GM12875 (cell line): Measurements from ENCODE around the gene B4GALNT3.
"Not testable (repeated sequence)": the region's sequence is repeated elsewhere in the genome, so short reads cannot be mapped to it uniquely, and the experiment has no call there.

Experiments
- H3K4me3 ChIP-seq: one replicate; pipeline ENCODE4 v1.5.1; 2011; ENCODE audit warnings: low read depth, low read length, control low read depth
- TF ChIP-seq, protein P1 (sequence below): IDR thresholded peaks from 2 replicates; pipeline ENCODE4 v1.5.1; 2011; ENCODE audit warnings: low read depth, mild to moderate bottlenecking, control low read depth, inconsistent platforms, low read length, moderate library complexity, borderline replicate concordance; ENCODE audit not compliant: insufficient read depth

The B4GALNT3 gene

DNA sequence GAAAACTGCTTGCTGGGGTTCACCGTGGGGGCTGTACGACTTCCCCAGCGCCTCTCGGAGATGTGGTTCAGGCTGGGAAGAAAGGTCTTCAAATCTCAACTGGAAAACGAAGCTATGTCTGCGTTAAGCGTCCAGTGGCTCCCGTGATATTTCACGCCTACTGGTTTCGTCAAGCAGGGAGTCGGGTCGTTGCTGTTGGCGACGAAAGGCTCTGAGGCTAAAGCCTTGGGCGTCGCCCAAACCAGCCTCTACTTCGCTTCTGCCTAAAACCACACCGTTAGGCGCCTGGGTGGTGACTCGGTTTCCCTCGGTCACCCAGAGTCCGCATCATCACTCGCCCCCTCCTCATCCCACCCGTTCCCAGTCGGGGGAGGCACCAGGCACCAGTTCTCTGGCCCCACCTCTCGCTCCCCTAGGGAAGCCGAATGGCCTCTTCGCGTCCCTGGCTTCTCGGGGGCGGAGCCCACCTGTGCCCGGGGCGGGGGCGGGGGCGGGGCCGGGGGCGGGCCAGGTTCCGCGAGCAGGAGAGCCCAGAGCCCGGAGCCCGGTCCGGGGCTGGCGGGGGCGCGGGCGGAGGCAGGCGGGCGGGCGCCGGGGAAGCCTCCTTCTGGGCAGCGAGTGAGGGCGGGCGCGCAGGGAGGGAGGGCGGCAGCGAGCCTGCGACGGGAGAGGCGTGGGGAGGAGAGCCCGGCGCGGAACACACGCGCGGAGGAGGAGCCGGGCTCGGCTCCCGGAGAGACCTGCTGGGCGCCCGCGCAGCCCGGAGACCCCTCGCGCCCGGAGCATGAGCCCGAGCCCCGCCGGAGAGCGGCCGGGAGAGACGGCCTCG is at the start of gene B4GALNT3:
Gene B4GALNT3 (plus strand): TSS at position 510 of the 829 bp plus-strand sequence. CDS start 438 bp downstream, outside the sequence.
- TF ChIP-seq, protein P1, sequence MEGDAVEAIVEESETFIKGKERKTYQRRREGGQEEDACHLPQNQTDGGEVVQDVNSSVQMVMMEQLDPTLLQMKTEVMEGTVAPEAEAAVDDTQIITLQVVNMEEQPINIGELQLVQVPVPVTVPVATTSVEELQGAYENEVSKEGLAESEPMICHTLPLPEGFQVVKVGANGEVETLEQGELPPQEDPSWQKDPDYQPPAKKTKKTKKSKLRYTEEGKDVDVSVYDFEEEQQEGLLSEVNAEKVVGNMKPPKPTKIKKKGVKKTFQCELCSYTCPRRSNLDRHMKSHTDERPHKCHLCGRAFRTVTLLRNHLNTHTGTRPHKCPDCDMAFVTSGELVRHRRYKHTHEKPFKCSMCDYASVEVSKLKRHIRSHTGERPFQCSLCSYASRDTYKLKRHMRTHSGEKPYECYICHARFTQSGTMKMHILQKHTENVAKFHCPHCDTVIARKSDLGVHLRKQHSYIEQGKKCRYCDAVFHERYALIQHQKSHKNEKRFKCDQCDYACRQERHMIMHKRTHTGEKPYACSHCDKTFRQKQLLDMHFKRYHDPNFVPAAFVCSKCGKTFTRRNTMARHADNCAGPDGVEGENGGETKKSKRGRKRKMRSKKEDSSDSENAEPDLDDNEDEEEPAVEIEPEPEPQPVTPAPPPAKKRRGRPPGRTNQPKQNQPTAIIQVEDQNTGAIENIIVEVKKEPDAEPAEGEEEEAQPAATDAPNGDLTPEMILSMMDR = no peak
- H3K4me3 ChIP-seq = peak within 1 kb of the TSS; percentile 36

DNA sequence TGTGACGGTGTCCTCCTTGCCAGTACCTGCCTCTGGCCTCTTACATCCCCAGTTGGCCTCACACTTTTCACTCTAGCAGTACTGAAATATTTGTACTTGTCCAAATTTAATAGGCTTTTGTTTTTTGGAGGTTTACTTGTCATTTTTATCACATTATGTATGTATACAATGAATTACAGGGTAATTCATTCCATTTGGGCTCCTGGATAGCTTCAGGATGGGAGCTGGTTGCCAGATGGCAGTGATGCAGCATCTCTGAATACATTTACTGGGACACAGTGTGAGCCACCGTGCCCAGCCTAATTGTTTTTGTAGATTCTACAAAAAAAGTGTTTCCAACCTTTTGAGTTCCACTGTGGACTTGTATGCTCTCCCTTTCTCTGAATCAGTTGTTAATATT is 44.9 kb upstream of the B4GALNT3 start:
- TF ChIP-seq, protein P1 = no peak
- no peak overlapping the region for H3K4me3 ChIP-seq

DNA sequence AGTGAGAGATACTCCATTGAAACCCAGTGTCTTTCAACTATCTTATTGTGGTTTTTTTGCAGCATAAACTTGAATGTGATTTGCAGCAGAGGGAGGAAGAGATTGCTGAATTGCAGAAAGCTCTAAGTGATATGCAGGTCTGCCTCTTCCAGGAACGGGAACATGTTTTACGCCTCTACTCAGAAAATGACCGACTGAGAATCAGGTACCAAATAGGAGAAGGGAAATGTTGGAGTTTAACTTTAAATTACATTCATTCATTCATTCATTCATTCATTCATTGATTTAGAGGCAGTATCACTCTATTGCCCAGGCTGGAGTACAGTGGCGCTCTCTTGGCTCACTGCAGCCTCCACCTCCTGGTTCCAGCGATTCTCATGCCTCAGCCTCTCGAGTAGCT is 41.3 kb upstream of the B4GALNT3 start:
- TF ChIP-seq, protein P1 = no peak
- H3K4me3 ChIP-seq = no peak overlapping the region

DNA sequence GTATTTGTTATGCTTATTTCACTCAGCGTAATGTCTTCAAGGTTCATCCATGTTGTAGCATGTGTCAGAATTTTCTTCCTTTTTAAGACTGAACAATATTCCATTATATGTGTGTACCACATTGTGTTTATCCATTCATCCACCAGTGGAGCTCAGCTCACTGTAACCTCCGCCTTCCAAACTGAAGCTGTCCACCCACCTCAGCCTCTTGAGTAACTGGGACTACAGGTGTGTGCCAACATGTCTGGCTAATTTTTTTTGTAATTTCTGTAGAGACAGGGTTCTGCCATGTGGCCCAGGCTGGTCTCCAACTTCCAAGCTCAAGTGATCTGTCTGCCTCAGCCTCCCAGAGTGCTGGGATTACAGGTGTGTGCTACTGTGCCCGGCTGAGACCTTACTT is 37.2 kb upstream of the B4GALNT3 start:
- TF ChIP-seq, protein P1 = no peak
- H3K4me3 ChIP-seq = no peak overlapping the region

DNA sequence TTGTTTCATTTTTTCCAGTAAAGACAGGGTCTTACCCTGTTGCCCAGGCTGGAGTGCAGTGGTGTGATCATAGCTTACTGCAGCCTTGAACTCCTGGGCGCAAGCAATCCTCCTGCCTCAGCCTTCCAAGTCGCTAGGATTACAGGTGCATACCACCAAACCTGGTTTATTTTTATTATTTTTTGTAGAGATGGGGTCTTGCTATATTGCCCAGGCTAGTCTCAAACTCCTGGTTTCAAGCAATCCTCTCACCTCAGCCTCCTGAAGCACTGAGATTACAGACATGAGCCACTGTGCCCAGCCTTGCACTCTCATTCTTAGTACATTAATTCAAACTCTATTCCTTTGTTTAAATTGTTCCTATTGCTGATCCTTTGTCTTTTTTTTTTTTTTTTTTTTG is 24.0 kb upstream of the B4GALNT3 start:
- H3K4me3 ChIP-seq = not testable (repeated sequence)

DNA sequence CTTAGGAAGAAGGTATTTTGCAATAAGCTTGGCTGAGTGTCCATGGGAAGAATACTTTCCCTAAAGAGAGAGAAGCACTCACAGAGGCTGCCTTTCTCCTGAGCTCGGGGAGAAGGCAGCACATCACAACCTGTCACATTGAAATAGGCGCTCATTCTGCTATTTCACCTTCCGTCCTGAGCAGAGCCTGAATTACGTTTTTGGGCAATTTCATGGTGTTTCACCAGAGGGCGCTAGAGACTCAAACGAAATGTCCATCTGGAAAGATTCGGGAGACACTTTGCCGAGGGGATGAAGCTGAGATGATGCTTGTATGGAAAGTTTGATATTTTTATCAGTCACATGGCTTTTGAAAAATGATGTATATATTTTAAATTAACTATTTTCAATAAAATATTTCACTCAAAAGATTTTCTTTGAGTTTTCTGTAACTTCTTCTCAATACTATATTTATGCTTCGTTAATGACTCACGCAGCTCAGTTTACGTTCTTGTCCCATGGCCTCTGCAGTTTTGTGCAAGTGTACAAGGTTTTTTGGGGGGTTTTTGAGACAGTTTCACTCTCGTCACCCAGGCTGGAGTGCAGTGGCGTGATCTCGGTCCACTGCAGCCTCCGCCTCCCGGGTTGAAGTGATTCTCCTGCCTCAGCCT is 17.4 kb upstream of the B4GALNT3 start:
- no peak overlapping the region for H3K4me3 ChIP-seq
- TF ChIP-seq, protein P1 = peak; percentile 48; the same call in 1 of the 2 replicates

DNA sequence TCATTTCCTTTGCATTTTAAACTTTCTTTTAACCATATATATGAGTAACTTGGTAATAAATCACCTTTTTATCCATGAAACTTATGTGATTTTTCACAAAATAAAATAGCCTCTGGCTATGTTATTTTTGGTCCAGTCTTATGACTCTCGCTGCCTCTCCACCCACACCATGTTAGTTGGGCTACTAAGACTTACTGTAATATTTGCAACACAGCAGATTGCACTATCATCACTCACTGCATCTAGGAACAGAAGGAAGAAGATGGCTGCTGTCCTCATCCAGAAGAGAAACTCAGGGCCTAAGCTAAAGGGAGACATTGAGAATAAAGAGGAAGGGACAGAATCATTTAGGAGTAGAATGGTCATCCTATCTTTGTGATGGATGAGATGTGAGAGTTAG is 12.6 kb upstream of the B4GALNT3 start:
- TF ChIP-seq, protein P1 = no peak
- no peak overlapping the region for H3K4me3 ChIP-seq
